AG04449 (cell line): Measurements from ENCODE around the gene COPS9.

Experiments
- CTCF ChIA-PET: fragments of 350-600 bp; formaldehyde crosslinking; extraction: SDS; loops from one replicate; lab custom pipeline; 2021; ENCODE audit warnings: antibody characterized with exemption; lab: Yijun Ruan, JAX
- POLR2A ChIA-PET: fragments of 400-600, 350-600 bp; formaldehyde crosslinking; extraction: SDS; loops from one replicate; lab custom pipeline; 2020; ENCODE audit warnings: antibody characterized with exemption, inconsistent platforms; lab: Yijun Ruan, JAX
- DNase-seq: peaks from one replicate; pipeline ENCODE4 v3.0.0-alpha.2; 2010; ENCODE audit warnings: low read depth, low spot score
- H3K4me3 ChIP-seq: 2 replicates; pipeline ENCODE4 v1.5.1; 2011; ENCODE audit warnings: low read depth, mild to moderate bottlenecking, control low read depth, low read length
- TF ChIP-seq, protein P1 (sequence below): IDR thresholded peaks from one replicate; pipeline ENCODE4 v1.5.1; 2011; ENCODE audit warnings: mild to moderate bottlenecking, moderate library complexity, low read length, control low read depth, inconsistent platforms; ENCODE audit not compliant: insufficient read depth; ENCODE audit errors: missing control alignments

Gene COPS9

DNA sequence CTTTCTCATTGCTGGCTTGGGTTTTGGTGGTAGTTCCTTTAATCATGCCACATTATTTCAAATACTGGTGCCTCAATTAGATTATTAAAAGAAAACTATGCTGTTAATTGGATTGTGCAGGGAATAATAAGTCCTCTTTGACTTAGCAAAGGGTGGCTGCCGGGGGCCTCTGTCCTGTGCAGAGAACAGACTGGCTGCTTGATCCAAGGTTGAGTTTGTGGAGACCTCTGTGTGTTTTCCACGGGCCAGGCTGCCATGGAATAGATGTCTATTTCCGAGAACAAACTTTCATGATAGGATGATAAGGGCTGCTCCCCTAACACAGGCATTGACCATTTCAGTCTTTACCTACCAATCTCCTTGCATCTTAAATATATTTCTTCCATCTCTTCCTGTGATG lies 34.8 kb upstream of the COPS9 start:
- no peak for DNase-seq
- POLR2A ChIA-PET = no interaction called here
- CTCF ChIA-PET = interaction anchor here (1.3 to 1.9 kb wide), 2 partner anchors 20 to 27 kb away, joined by 5 read pairs; no protein-coding TSS in a partner anchor
- no peak overlapping the region for H3K4me3 ChIP-seq
- TF ChIP-seq, protein P1, sequence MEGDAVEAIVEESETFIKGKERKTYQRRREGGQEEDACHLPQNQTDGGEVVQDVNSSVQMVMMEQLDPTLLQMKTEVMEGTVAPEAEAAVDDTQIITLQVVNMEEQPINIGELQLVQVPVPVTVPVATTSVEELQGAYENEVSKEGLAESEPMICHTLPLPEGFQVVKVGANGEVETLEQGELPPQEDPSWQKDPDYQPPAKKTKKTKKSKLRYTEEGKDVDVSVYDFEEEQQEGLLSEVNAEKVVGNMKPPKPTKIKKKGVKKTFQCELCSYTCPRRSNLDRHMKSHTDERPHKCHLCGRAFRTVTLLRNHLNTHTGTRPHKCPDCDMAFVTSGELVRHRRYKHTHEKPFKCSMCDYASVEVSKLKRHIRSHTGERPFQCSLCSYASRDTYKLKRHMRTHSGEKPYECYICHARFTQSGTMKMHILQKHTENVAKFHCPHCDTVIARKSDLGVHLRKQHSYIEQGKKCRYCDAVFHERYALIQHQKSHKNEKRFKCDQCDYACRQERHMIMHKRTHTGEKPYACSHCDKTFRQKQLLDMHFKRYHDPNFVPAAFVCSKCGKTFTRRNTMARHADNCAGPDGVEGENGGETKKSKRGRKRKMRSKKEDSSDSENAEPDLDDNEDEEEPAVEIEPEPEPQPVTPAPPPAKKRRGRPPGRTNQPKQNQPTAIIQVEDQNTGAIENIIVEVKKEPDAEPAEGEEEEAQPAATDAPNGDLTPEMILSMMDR = no peak

DNA sequence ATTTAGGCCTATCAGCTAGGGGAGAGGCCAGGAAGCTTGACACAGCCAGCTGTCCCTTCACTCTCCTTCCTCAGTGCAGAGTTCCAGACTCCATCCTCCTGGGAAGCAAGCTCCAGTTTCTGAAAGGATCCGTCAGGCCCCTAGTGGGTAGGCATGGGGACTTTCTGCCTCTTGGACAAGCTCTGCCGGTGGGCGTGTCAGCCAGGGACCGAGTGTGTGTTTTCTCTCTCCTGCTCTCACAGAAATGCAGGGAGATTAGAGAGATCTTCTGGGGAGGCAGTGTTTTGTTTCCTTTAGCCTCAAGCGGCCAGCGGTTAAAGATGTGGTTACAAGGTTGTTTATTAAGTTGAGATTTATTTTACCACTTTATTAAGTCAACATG lies 34.2 kb upstream of the COPS9 start:
- no peak overlapping the region for H3K4me3 ChIP-seq
- CTCF ChIA-PET = interaction anchor here (1.1 to 1.9 kb wide), 3 partner anchors 20 to 109 kb away, joined by 4 to 5 read pairs (median 5); no protein-coding TSS in a partner anchor
- POLR2A ChIA-PET = no interaction called here
- TF ChIP-seq, protein P1 = no peak
- DNase-seq = no peak

DNA sequence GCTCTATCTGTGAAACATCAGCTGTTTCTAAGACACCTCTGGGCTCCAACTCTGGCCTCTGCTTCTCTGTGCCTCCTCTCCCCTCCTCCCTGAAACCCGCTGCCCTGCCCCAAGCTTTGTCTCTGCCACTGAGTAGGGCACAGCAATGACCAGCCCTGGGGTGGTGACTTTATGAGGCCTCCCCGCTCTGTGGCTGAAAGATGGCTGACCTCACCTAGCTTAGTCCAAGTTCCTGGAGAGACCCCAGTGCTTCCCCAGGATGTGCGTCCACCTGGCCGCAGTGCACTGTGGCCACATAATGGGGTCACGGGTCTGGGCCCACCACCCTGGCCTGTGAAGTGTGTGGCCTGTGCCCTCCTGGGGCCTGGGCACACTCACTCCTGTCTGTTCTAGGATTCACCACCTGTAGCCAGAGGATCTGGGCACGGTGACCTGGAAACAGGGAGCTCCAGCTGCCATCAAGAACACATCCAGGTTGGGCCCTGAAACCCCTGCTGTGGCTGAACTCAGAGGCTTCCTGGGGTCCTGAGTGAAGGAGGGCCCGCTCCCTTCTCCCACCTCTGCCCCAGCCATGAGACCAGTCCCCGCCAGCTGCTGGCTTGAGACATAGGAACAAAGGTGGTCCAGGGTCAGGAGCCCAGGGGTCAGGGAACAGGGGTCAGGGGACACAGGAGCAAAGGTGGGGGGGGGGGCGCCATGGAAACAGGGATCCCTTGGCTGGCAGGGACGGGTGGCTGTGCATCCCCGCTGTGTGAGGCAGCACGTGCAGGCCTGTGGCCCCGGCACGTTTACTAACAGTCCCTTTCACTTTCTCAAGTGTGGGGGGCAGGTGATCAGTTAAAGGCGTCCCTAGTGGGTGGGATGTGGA lies 33.6 kb upstream of the COPS9 start:
- ChIA-PET POLR2A (no interaction called here), CTCF (interaction anchor here (1.1 to 1.9 kb wide), 3 partner anchors 19 to 108 kb away, joined by 4 to 5 read pairs (median 5); no protein-coding TSS in a partner anchor)
- TF ChIP-seq, protein P1 = no peak
- H3K4me3 ChIP-seq = no peak overlapping the region
- no peak for DNase-seq

DNA sequence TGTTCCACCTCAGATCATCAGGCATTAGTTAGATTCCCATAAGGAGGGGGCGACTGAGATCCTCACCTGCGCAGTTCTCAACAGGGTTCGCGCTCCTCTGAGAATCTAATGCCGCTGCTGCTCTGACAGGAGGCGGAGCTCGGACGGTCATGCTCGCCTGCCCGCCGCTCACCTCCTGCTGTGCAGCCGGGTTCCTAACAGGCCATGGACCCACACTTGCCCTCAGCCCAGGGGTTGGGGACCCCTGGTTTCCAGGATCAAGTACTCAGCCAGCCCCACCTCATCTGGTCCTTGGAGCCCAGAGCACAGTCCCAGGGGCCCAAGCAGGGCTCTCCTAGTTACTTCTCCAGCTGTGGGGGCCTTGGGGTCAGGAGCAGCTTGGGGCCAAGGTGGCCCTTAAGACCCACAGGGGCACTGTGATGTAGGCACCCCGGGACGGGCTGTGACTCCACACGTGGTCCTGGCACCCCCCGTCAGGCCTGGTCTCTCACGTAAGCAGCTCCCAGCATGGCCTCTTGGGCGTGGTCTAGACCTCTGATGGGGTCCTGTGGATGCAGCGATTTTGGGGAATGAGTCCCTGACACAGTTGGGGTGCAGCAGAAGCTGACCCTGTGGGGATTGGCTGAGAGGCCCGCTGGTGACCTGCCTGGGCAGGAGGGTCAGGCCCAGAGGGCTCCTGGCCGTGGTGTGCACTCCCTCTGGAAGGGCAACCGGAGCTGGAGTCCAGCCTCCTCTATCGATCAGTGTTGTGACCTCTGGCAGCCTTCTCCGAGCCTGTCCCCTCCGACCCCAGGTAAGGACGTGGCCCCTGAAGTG lies 32.6 kb upstream of the COPS9 start:
- CTCF ChIA-PET = no interaction called here
- DNase-seq = no peak
- TF ChIP-seq, protein P1 = no peak
- H3K4me3 ChIP-seq = no peak overlapping the region
- POLR2A ChIA-PET = no interaction called here

DNA sequence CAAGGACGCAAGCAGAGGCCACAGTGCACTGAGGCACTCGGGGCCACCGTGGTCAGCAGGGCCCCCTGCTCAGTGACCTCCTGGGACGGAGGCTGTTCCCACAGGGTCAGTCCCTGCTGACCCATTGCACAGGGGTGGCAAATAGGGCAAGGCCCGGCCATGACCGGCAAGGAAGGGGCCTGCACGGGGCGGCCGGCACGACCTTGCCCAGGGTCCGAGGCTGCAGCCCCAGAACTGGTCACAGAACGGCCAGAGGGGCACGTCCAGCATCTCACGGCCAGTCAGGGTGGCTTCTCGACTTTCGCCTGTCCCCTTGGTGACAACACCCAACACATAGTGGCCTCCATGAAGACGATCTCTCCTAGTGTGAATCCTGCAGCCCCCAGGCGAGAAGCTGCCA lies 31.9 kb upstream of the COPS9 start:
- TF ChIP-seq, protein P1 = no peak

DNA sequence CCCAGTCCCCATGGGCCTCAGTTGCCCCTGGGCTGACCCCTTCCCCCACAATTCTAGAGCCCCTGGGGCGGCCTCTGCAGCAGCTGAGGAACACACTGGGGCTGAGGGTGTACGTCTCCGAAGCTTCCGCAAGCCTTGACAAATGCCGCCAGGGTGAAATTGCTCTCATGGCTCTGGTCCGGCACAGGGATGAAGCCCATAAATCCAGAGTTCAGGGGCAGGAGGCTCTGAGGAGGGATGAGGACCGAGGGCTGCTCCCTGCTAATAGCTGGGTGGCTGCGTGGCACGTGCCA lies 31.4 kb upstream of the COPS9 start:
- H3K4me3 ChIP-seq = no peak overlapping the region
- TF ChIP-seq, protein P1 = no peak
- ChIA-PET CTCF (interaction anchor here (0.9 kb wide), 1 partner anchor 17 kb away, joined by 3 read pairs; no protein-coding TSS in a partner anchor), POLR2A (no interaction called here)
- DNase-seq = no peak

More for the DNA sequence above, 31.9 kb upstream of the COPS9 start:
- CTCF ChIA-PET = no interaction called here
- DNase-seq = no peak
- no peak overlapping the region for H3K4me3 ChIP-seq
- POLR2A ChIA-PET = no interaction called here
